ENCODE measurements around the gene LCE2A.

Gene LCE2A

DNA sequence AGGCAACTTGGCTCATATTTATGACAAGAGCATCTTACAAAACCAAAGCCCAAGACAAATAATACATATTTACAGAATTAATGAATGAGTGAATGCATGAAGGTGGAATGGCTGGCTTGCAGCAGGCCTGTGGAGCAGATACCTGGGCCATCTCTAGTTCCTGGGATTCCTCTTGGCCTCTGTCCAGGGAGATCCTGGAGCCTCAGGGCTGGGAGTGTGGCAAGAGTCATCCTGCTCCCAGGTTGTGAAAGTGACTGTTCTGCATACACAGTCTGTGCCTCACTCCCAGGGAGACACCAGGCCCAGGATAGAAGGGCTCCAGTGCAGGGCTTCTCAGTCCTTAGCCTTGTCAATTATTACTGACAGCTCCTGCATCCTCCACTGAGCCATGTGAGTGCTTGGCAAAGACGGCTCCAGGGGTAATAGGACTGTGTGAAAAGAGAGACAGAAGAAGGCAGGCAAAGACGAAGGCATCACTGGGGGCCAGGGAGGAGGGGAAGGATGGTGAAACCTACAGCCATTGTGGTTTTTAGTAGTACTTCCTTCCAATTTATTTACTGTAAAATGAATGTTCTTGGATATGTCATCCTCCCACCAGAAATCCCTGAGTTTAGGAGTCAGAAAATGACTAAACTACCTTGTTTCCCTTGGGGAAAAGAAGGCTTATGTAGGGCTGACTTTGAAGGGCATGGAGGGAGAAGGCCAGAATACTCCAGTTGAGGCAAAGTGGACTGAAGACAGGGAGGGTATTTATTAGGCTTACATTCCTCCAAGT lies 45.4 kb downstream of the LCE2A start:
- no peak for DNase-seq (ENCODE audit: low spot score)

DNA sequence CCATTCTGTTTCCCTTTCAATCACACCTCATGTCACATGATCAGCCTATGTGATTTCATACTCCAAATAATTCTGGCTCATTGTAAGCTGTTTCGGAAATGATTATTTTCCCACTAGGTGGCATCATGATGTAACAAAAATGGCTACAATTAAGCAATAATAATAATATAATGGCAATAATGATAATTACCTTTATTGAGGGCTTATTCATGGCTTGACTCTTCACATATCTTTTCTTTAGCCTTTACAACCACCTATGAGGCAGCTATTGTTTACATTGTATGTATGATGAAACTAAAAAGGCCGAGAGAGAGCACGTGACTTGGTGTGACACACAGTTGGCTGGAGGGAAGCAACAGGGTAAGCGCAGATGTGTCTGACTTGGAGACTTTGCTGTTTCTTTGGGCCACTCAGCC lies 47.2 kb downstream of the LCE2A start:
- no peak for DNase-seq (ENCODE audit: low spot score)

DNA sequence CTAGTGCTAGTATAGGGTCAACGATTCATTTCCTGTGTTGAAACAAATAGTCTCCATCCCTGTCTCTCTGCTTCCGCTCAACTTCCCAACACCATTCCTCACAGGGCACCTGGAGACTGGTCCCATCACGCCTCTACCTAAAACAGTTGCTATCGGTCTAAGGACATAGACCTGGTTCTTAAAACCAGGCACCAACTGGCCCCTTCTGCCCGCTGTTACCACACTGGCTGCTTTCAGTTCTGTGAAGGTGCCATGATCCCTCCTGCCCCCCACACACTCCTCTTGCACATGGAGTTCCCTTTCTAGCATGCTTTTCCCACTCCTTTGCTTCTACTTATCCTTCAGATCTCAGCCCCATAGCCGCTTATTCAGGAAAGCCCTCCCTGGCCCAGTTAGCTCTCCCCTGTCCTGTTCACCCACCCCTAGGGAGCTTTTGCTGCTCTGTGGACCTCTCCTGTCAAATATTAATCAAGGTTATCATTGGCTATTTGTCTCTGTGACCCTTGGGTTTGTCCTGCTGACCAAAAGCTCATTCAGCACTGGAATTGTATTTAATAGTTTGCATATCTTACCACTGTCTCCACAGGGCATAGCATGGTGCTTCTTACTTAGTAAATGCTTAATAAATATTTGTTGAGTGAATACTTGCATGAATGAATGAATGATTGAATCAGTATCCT lies 47.8 kb downstream of the LCE2A start:
- DNase-seq (ENCODE audit: low spot score): no peak

DNA sequence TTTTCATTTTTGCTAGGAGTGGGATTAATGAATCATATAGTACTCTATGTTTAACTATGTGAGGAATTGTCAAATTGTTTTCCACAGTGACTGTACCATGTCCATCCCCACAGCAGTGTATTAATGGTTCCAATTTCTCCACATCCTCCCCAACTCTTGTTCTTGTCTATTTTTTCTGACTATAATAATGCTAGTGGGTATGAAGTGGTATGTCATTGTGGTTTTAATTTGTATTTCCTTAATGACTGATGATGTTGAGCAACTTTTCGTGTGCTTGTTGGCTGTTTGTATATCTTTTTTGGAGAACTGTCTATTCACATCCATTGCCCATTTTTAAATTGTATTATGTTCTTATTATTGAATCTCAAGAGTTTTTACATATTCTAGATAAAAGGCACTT lies 49.7 kb downstream of the LCE2A start:
- no peak for DNase-seq (ENCODE audit: low spot score)
